Right lobe of liver (tissue), 6 donors: ENCODE measurements around the gene AQP3. TPM values are rescaled to one million over a fixed set of nuclear protein-coding genes. Genes with fewer than 3 reads are reported as not detected.

Source experiments
- ATAC-seq, 4 donors: fragments of 200-7000 bp; cut with Tn5 transposase; one replicate each; pipeline ENCODE4 v1.9.1; 2020; ENCODE audit warnings: mild to moderate bottlenecking in 4 of 4, moderate library complexity in 4 of 4
- DNase-seq, 3 donors: peaks; one replicate each; pipeline ENCODE4 v3.0.0-alpha.2; 2020
- H3K27ac ChIP-seq, 3 donors: fragments of 200-600 bp; one replicate each; pipeline ENCODE4 v1.8.0; 2022
- H3K27me3 ChIP-seq, 2 donors: fragments of 200-600 bp; one replicate each; pipeline ENCODE4 v1.8.0; 2022
- H3K36me3 ChIP-seq, 4 donors: fragments of 200-600 bp; sonication (generic) in 1 of 4; one replicate each; pipeline versions ENCODE4 v1.5.1 to v1.8.0; 2017 to 2022; ENCODE audit warnings: control low read depth in 1 of 4
- H3K4me1 ChIP-seq, 4 donors: fragments of 200-600 bp; sonication (generic) in 1 of 4; one replicate each; pipeline versions ENCODE4 v1.5.1 to v1.8.0; 2017 to 2022; ENCODE audit warnings: control low read depth in 1 of 4
- H3K4me3 ChIP-seq, 3 donors: fragments of 200-600 bp; one replicate each; pipeline ENCODE4 v1.8.0; 2022
- H3K9me3 ChIP-seq, 4 donors: fragments of 200-600 bp; sonication (generic) in 1 of 4; one replicate each; pipeline versions ENCODE4 v1.5.1 to v1.8.0; 2017 to 2022; ENCODE audit warnings: control low read depth in 1 of 4
- CTCF ChIP-seq, 4 donors: fragments of 200-600 bp in 3 of 4; fragments of 450-650 bp in 1 of 4; IDR thresholded peaks; one replicate each; pipeline versions ENCODE4 v1.5.1 to v1.8.0; 2016 to 2022; ENCODE audit warnings: antibody characterized with exemption in 4 of 4, mild to moderate bottlenecking in 2 of 4
- POLR2A ChIP-seq: fragments of 450-650 bp; IDR thresholded peaks from one replicate; pipeline ENCODE4 v1.6.1; 2017; ENCODE audit warnings: antibody characterized with exemption, mild to moderate bottlenecking
- WGBS: methylation state at CpG from one replicate; pipeline ENCODE4 v1.1.6; 2018; ENCODE audit warnings: low coverage, low lambda C conversion rate; ENCODE audit not compliant: insufficient coverage; ENCODE audit errors: missing lambda C conversion rate; 5-methylcytosine and 5-hydroxymethylcytosine counted together
- intact Hi-C, 2 donors: fragments of 100-400 bp; cut with DNase I; formaldehyde crosslinking; loops; one replicate each; pipeline versions ENCODE4 v1.11.2 to v1.14.1; 2022
- total RNA-seq, 6 experiments: library from RNA; depleted of rRNA in 2 of 6; stranded (reverse); fragments of >200 nt in 2 of 6; fragmentation: NEBNext Ultra II Directional in 3 of 6; extraction: Animal tissue kit (Norgen Biotek cat#: 25700) in 3 of 6; gene quantifications; one replicate each; pipeline versions ENCODE4 v1.1.0 to v1.2.4, GENCODE V29; 2016 to 2023
- donor health status: DM: no; HTN: yes; CAD: no.
- donor health status: DM: no; HTN: no; CAD: no.
- donor health status: DM: no; HTN: no; CAD: no.
- donor health status: DM: no; HTN: yes; CAD: no.
- donor health status: DM: no; HTN: yes; CAD: no.

The AQP3 gene
- total RNA-seq, 6 experiments from 2014 or later: 49.7 to 158 (median 109) TPM

- peaks cover 0 to 18% (median 8%) of the 10 kb centered on the region in 4 donors for H3K4me1 ChIP-seq
- no peaks in the 10 kb centered on the region for H3K36me3 ChIP-seq
- no peaks in the 10 kb centered on the region for H3K27me3 ChIP-seq
- ATAC-seq (no peak), DNase-seq (no peak)
- H3K4me3 ChIP-seq: no peak overlapping the region
- TF ChIP-seq POLR2A (no peak), CTCF (IDR thresholded peaks at IDR 0.05) (no peak)
- intact Hi-C loops: loop anchor here in 1 of 2 donors (5.0 kb wide), 1 partner anchor 42 kb away; no protein-coding TSS in a partner anchor
- H3K9me3 ChIP-seq: no peaks in the 10 kb centered on the region
- H3K27ac ChIP-seq: peak overlapping the region in 2 of 3 donors; percentile 53
- 100% methylated on average over 1 of the region's 13 CpGs for WGBS
Measured at GRCh38 chr9:33414889-33415500, 32.4 kb downstream of the AQP3 start.

- WGBS: 31% methylated on average over 2 of the region's 3 CpGs
- H3K27ac ChIP-seq: no peak overlapping the region
- ATAC-seq: no peak
- intact Hi-C loops: loop anchor here in 1 of 2 donors (5.0 kb wide), 1 partner anchor 43 kb away; no protein-coding TSS in a partner anchor
- DNase-seq: no peak
- H3K4me3 ChIP-seq: no peak overlapping the region
- TF ChIP-seq POLR2A: no peak
- TF ChIP-seq CTCF (IDR thresholded peaks at IDR 0.05): no peak
- no peaks in the 10 kb centered on the region for H3K9me3 ChIP-seq
- H3K4me1 ChIP-seq: peaks cover 0 to 18% (median 8%) of the 10 kb centered on the region in 4 donors
- H3K36me3 ChIP-seq: no peaks in the 10 kb centered on the region
- H3K27me3 ChIP-seq: no peaks in the 10 kb centered on the region
Measured at GRCh38 chr9:33414268-33414667, 33.1 kb downstream of the AQP3 start.

- H3K4me1 ChIP-seq: peaks cover 0 to 1% (median 0%) of the 10 kb centered on the region in 4 donors
- H3K27me3 ChIP-seq: no peaks in the 10 kb centered on the region
- H3K4me3 ChIP-seq: no peak overlapping the region
- no peak for TF ChIP-seq POLR2A
- TF ChIP-seq CTCF (IDR thresholded peaks at IDR 0.05): no peak
- intact Hi-C loops: no loop called here
- ATAC-seq (peak in 1 of 4 donors; percentile 26), DNase-seq (no peak)
- H3K27ac ChIP-seq: no peak overlapping the region
- H3K36me3 ChIP-seq: no peaks in the 10 kb centered on the region
- H3K9me3 ChIP-seq: no peaks in the 10 kb centered on the region
- WGBS: 100% methylated on average over 1 of the region's 5 CpGs
Measured at GRCh38 chr9:33408087-33408486, 39.3 kb downstream of the AQP3 start.

- Histone ChIP-seq H3K36me3 (no peaks in the 10 kb centered on the region), H3K9me3 (no peaks in the 10 kb centered on the region), H3K4me1 (peaks cover 0 to 3% (median 0%) of the 10 kb centered on the region in 4 donors), H3K27me3 (no peaks in the 10 kb centered on the region), H3K4me3 (no peak overlapping the region), H3K27ac (no peak overlapping the region)
- TF ChIP-seq CTCF (IDR thresholded peaks at IDR 0.05) (no peak), POLR2A (no peak)
- intact Hi-C loops: no loop called here
- ATAC-seq (no peak), DNase-seq (no peak)
- whole genome bisulfite sequencing: 94% methylated on average over 2 of the region's 3 CpGs
Measured at GRCh38 chr9:33407061-33407460, 40.3 kb downstream of the AQP3 start.
